Islet of Langerhans (tissue), 1 donor: ENCODE results near the gene CYP4X1.
"Not testable (repeated sequence)": the region's sequence is repeated elsewhere in the genome, so short reads cannot be mapped to it uniquely, and the experiment has no call there.

Experiments
- FAIRE-seq: peaks from one replicate; lab custom pipeline; 2011; peaks lifted over from hg19 to GRCh38; lab: Jason Lieb, UNC

Gene CYP4X1

DNA sequence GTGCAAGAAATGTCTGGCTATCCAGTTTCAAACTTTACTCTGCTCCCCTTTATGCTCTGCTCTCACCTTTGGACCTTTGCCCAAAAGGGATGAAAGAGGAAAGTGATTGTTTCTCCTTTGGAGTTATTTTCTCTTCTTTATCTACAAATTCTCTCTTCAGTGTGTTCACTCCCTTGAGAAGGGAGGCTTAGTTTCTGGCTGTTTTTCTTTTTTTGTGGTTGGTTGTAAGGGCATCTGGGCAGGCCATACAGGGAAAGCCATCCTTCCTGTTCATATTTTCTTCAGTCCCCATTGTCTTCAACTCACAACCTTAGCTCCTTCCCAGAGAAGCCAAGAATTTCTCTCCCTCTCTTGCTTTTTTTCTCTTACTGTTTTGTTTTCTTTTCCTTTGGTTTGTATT, 46.0 kb downstream of the CYP4X1 start:
- FAIRE-seq, result not testable (repeated sequence)

DNA sequence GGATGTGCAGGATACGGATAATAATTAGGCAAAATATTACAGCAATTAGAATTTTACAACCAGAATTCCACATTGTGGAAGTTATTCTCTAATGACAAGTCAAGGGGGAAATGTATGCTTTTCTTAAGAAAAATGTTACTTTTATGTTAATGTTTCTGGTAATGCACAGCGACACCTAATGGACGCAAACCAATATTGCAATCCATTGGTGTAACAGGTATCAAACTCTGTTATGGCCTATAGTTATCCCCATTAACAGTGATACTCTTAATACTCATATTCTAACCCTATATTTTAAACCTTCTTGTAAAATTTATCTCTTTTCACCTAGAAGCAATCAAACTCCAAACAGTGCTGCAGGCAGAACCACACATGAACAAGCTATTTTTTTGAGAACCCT, 65.9 kb downstream of the CYP4X1 start:
- FAIRE-seq, result not testable (repeated sequence)

DNA sequence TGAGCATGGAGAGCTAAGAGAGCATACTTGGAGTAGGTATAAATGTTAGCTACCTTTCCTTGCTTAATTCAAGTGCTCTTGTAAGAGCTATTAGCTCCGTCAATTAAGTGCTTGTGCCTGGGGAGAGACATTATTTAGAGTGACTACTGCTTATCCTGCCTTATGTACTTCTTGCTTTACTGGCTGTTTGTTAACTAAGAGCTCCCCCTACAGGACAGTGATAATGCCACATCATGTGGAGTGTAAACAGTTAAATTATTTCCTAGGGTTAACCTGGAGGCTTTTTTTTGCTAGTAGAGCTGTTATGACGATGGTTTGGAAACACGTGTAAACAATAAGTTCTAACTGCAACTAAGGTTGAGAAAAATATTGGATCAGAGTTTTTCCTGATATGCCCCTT, 68.0 kb downstream of the CYP4X1 start:
- not testable (repeated sequence) for FAIRE-seq
